Superior temporal gyrus (tissue), 1 donor: Measurements from ENCODE around the gene KANTR.

Experiments
- DNase-seq: peaks from one replicate; pipeline ENCODE4 v3.0.0-alpha.2; 2016; ENCODE audit errors: extremely low spot score

The KANTR gene

GRCh38 chrX:53093748-53094581 is at the start of gene KANTR:
Gene KANTR (plus strand): TSS chrX:53094142. CDS start chrX:53124273, 30,131 bp downstream.
- DNase-seq = peak; percentile 95

- DNase-seq = no peak
Observed at GRCh38 chrX:53044995-53045394, 48.9 kb upstream of the KANTR start.

GRCh38 chrX:53047228-53047627 is 46.7 kb upstream of the KANTR start:
- DNase-seq = no peak

GRCh38 chrX:53048169-53049126 is 45.5 kb upstream of the KANTR start, which contains the start of gene GPR173:
Gene GPR173 (plus strand): TSS chrX:53048789. CDS start chrX:53076622, 27,833 bp downstream.
- peak; percentile 64 for DNase-seq

- no peak for DNase-seq
Observed at GRCh38 chrX:53049127-53049517, 44.8 kb upstream of the KANTR start.

- no peak for DNase-seq
Observed at GRCh38 chrX:53050841-53051240, 43.1 kb upstream of the KANTR start.

GRCh38 chrX:53055244-53055849 is 38.6 kb upstream of the KANTR start:
- DNase-seq = no peak

GRCh38 chrX:53056292-53056691 is 37.6 kb upstream of the KANTR start:
- DNase-seq = no peak

- DNase-seq = no peak
Observed at GRCh38 chrX:53065104-53065503, 28.8 kb upstream of the KANTR start.

GRCh38 chrX:53071064-53071463 is 22.9 kb upstream of the KANTR start:
- no peak for DNase-seq

GRCh38 chrX:53071604-53072417 is 22.1 kb upstream of the KANTR start:
- peak; percentile 84 for DNase-seq

GRCh38 chrX:53072418-53073114 is 21.4 kb upstream of the KANTR start:
- DNase-seq = no peak

GRCh38 chrX:53073115-53073586 is 20.8 kb upstream of the KANTR start:
- no peak for DNase-seq

GRCh38 chrX:53075011-53075410 is 18.9 kb upstream of the KANTR start:
- no peak for DNase-seq

GRCh38 chrX:53076671-53077070 is 17.3 kb upstream of the KANTR start:
- no peak for DNase-seq

- DNase-seq = no peak
Observed at GRCh38 chrX:53077207-53078197, 16.4 kb upstream of the KANTR start.

- DNase-seq = no peak
Observed at GRCh38 chrX:53078943-53079342, 15.0 kb upstream of the KANTR start.

GRCh38 chrX:53080628-53081580 is 13.0 kb upstream of the KANTR start:
- no peak for DNase-seq
